HG02981 (cell line): ENCODE results near the gene WARS2.

Experiments used
- ATAC-seq: cut with Tn5 transposase; IDR thresholded peaks from one replicate; pipeline ENCODE4 v1.9.1; 2021; ENCODE audit warnings: mild to moderate bottlenecking, moderate library complexity; ENCODE audit not compliant: unreplicated experiment

The WARS2 gene

DNA sequence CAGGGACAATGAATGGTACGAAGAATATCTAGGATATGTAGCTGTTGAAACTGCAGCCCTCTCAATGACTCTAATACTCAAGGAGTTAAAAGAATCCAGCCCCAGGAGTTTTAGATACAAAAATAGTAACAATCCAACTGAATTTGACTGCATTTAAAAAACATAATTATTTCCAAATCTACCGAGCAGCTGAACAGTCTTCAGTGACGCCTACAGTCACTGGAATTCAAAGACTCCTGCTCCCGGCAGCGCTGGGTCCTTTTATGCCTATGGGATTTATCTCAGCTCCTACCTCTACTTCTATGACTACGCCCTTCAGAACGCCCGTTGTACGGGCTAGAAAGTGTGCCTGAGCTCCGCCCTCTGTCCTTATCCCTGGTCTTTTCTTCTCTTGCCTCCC lies 55.7 kb downstream of the WARS2 start:
- ATAC-seq, result no peak

DNA sequence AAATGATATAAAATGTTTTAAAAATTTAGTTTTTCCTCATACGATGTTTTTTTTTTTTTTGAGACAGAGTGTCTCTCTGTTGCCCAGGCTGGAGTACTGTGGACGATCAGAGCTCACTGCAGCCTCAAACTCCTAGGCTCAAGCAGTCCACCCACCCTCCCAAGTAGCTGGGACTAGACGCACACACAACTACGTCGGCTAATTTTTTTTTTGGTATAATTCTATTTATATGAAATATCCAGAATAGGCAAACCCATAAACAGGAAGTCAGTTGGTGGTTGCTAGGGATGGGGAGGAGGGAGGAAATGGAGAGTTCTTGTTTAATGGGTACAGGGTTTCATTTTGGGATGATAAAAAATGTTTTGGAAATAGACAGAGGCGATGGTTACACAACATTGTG lies 56.5 kb downstream of the WARS2 start:
- ATAC-seq, result no peak

DNA sequence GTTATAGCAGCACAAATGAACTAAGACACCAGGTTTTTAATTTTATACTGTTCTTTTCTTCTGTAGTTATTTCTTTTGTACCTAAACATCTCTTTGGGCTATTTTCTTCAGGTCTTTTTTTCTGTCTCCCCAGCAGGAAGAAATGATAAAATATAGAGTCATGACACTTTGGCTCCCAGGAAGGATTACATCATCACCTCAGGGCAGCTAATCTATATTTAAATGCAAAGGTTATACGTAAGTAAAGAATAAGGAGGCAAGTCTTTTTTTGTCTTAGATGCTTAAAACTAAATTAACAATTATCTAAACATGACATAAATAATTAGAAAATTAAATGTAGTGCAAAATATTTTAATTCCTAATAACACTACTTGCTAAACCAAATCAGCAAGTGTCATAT lies 57.0 kb downstream of the WARS2 start:
- no peak for ATAC-seq

DNA sequence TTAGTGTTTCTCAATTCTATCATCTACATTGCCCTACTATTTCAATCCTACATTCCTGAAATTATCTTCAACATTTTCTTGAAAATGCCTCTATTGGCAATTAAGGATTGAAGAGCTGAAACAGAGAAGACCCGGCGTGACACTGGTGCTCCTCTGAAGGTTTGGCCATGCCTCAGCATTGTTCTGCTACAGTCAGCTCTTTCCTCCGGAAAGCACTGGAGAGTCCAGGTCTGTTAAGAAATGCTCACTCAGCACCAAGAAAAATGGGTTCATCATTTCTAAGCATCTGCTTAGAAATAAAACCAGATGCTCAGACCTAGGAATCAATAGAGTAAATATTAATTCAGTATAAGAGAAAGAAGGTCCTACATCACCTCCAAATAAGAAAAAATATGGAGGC lies 58.8 kb downstream of the WARS2 start:
- no peak for ATAC-seq

DNA sequence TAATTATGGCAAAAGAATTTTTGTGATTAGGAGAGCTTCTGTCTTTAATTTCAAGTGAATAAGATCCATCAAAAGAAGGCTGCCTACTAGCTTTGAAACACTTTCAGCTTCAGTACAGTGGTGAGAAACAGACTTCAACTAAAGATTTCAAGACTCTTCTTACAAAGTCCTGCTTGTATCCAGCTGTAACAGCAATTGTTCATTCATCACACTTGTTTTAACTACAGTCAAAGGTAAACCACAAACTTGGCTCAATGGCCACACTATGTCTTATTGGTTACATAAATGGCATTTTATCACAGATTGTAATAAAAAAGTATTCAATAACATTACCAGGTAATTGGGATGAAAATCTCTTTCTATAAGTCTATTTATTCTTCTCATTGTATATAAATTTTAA lies 59.2 kb downstream of the WARS2 start:
- ATAC-seq, result no peak

DNA sequence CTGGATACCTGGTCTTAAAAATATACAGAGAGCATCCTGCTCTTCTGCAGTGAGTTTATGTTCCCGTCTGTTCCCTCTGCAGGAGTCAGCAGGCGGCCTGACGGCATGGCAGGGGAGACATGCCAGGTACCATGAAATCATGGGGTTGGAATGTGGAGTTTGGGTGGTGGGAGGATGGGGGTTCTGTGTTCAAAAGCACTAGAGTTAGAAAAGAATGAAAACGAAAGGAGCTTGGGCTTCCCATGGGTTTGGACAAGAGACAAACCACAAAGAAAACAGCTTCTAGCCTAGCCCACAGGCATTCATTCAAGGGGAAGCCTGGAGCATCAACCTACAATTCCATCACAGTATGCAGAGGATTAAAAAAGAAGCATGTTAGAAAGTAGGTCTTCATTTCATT lies 59.9 kb downstream of the WARS2 start:
- ATAC-seq, result no peak

DNA sequence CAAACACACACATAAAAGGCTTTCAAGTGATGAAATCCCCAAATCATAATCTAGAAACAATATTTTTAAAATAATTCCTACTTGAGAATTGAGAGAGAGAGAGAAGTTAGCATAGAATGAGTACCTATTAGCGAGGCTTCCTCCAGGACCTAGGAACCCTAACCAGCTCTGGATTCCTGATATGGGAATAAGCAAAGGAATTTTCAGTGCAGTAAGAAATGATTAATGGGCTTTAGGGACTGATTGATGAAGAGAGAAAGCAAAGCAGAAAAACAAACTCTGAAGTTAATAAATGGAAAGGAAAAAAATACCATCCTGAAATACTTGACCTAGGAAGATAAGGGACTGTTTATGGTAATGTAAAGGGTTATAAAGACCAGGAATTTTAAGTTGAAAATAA lies 60.6 kb downstream of the WARS2 start:
- ATAC-seq, result no peak

DNA sequence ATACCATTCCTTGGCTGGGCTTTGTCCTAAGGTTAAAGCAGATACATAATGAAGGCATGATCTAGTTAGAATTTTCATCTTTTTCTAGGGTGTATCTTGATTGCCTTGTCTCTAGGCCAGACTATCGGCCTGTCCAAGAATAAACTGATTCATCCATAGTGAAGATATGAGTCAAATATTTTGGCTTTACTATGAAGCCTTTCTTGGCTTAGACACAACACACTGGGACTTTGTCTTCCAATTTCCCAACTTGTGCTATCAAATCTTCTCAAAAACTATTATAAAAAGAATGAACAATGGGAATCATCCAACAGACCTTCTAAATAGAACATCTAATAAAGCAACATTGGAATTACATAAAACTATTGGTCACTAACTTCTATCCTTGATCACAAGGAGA lies 64.8 kb downstream of the WARS2 start:
- no peak for ATAC-seq

DNA sequence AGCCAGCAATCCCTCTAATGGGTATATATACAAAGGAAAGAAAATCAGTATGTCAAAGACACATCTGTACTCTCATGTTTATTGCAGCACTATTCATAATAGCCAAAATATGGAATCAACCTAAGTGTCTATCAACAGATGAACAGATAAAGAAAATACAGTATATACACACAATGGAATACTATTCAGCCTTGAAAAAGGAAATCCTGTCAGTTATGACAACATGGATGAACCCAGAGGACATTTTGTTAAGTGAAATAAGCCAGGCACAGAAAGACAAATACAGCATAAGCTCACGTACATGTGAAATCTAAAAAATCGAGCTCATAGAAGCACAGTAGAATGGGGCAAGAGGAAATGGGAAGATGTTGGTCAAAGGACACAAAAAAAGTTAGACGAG lies 69.1 kb downstream of the WARS2 start:
- ATAC-seq, result no peak

DNA sequence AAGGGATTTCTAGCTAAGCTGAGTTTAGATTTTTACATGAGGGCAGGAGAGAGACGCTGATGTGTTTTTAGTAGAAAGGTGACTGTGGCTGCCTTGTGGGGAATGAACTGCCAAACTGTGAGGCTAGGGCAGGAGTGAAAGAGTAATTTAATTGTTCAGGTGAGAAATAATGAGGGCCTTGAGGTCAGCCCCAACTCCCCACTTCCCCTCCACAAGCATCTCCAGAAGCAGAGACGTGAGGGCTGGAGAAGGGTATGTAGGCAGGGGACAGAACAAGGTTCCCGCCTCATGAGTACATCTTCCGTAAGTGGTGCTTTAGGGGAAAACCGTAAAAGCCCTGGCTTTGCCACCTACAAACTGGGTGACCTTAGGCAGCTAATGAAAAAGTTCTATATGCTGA lies 70.8 kb downstream of the WARS2 start:
- ATAC-seq, result no peak

DNA sequence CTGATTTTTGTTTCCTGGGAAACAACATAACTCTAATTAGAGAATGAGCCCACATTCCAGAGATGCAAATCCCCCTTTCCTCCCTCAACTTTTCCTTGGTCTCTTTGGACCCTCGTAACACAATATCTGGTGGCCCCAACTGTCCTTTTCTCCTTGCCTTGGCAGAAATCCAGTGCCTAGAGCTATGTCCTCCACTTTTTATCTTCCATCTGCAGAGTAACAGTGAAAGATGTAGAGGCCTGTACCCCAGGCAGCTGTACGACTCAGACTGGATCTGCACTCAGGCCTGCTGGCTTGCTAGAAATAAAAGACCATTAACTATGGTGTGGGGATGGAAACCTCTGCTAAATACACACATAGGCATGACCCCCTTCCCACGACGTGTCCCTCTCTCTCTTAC lies 72.0 kb downstream of the WARS2 start:
- ATAC-seq, result no peak

DNA sequence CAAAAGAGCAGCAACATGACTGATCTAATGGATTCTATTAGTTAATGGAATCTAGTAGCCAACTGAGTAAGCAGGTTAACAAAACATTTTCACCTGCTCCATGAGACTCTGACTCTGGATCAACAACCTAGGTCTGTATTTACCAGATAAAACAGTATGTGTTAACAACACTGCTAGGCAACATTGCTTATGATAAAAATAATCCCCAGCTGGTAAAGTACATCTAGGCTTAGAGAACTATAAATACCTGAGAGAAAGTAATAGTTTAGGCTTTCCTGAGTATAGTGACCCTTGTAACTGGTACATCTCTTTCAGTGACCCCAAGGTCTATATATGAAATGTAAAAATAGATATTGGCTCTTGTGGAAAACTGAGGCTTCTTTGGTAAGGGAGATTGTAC lies 78.8 kb downstream of the WARS2 start:
- no peak for ATAC-seq

DNA sequence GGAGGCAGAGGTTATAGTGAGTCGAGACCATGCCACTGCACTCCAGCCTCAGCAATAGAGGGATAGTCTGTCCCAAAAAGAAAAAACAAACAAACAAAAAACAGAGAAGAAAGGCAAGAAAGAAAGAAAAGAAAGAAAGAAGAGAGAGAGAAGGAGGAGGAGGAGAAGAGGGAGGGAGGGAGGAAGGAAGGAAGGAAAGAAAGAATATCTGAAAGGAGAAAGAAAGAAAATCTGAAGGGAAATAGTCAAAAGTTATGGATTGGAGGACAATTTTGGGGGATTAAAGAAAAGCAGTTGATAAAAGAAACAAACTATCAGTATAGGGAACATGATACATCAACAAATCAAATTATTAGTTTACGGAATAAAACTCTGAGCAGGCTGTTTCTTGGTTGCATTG lies 84.9 kb downstream of the WARS2 start:
- no peak for ATAC-seq

DNA sequence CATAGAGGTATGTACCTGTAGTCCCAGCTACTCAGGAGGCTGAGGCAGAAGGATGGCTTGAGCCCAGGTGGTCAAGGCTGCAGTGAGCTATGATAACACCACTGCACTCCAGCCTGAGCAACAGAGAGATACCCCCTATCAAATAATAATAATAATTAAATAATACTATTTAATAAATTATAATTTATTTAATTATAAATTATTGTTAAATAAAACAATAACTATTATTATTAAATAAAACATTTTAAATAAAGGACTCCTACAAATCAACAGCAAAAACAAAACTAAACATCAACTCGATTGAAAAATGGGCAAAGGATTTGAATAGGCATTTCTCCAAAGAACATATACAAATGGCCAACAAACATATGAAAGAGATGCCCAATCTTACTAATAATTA lies 86.5 kb downstream of the WARS2 start:
- no peak for ATAC-seq

DNA sequence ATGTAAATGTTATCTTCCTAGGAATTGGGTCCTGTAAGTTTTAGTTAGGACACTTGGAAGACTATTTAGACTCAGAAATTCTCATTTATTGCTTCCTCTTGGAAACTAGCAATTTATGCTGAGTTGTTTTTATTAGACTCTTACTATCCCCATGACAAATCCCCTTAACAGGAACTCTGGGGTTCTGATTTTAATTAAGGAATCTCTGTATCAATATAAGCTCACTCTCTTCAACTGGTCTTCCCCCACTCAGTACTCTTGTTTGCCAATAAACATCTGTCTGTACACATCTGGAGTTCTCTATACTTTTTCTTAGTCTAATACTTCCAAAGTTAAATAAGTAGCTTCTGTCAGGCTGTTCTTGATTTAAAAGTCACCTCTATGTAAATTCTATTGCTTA lies 88.2 kb downstream of the WARS2 start:
- ATAC-seq, result no peak

DNA sequence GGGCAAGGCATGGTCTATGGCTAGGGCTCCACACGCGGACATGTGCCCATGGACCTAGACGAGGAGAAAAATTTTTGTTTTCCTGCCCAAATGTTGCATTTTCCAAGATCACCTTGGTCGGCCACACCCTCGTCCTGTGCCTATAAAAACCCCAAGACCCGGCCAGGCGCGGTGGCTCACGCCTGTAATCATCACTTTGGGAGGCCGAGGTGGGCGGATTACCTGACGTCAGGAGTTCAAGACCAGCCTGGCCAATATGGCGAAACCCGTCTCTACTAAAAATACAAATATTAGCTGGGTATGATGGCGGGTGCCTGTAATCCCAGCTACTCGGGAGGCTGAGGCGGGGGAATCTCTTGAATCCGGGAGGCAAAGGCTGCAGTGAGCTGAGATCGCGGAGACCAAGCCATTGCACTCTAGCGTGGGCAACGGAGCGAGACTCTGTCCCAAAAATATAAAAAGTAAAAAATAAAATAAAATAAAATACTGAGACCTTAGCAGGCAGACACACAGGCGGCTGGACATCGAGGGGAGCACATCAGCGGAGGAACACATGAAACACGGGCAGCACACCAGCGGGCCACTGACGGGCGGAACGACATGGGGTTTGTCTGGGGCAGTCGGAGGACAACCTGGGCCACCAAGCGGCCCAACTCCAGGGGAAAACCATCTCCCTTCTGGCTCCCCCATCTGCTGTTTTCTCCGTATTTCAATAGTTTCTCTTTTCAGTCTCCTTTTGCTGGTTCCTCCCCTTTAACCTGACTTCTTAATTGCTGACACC lies 91.6 kb downstream of the WARS2 start:
- ATAC-seq, result no peak

DNA sequence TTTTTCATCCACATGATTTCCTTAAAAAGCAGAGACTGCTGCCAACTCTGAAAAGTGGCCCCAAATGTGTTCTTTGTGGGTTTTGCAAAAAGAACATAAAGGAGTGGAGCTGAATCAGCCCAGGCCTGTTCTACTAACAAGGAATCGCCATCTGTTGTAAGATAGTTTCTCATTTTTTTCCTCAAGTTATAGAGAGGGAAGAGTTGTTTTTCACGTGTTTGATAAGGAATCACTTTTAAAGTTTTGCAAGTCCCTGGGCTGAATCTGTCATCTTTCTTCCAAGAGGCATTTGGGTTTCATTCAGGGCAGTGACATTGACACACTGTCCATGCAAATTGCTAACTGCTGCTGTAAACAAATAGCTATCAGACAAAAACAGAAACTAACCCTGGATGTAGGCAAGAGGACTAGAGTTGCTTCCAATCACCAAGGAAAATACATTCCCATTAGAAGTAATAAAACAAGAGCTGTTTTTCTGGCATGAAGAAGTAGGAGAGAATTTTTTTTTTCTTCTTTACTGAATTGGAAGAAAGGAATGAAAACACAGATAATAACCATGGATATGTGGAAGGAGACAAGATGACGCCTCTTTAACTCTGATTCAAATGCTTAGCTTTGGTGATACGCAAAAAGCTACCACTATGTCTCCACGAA lies 93.5 kb downstream of the WARS2 start:
- ATAC-seq, result no peak

DNA sequence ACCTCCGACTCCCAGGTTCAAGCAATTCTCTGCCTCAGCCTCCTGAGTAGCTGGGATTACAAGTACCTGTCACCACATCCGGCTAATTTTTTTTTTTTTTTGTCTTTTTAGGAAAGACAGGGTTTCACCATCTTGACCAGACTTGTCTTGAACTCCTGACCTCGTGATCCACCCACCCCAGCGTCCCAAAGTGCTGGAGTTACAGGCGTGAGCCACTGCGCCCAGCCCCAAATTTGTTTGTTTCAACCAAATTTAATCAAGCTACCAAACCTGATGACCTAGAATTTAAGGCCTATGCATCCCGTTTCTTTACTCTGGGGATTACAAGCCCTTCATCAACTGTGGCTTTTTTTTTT lies 94.0 kb downstream of the WARS2 start:
- ATAC-seq, result no peak

DNA sequence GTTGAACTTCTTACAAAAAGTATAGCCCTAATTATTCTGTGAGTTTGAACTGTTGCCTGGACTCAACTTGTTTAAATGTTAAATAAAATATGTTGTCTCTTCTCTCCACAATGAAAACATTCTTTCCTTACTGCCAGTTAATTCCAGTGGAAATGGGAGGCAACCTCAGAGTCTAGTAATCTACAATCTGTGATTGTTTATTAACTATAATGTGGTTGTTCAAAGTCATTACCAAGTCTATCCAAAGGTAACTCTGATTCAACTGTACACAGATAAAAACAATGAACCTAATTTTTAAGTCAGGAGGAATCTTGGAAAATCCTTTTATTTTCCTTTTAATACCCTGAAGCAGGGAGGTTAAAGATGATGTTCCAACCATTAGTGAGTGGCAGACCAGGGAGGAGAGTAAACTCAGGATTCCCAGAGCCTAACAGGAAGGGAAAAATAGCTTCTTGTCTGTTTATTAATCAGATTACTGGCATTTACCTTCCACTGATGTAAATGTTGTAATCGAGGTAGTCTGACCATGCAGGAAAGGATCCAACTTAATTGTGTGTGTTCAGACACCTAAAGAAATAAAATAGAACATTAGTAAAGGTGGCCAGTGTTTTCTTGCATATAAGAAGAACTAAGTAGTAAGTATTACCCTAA lies 95.2 kb downstream of the WARS2 start:
- ATAC-seq, result no peak

DNA sequence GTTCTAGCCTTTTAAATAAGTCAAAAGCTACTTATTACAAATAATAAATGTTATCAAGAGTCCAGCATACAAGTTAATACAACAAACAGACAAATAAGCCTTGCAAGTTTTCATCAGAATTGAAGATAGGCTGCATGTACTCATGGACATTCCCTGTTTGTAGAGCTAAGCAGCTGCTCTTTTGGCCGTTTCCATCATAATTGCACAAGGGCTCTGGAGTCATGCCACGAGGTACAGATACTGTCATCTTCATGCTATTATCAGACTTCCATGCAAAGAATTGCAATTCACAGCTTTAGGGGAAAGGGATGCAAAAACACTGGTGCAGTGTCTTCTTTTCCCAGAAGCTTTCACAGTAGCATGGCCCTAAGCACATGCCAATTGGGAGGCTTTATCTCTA lies 99.5 kb downstream of the WARS2 start:
- ATAC-seq, result no peak

DNA sequence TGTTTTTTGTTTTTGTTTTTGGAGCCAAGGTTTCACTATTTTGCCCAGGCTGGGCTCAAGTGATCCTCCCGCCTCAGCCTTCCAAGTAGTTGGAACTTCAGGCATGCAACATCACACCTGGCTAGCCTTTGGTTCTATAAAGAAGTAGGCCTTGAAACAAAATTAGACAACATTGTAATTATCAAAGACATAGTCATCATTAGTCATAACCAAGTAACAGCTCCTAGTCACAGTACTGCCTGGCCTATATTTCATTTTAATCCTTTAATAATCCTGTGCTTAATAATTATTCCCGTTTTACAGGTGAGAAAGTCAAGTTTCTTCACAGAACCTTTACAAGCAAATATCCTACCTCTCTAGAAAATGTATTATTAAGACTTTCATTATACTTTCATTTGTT lies 100.0 kb downstream of the WARS2 start:
- ATAC-seq, result no peak

DNA sequence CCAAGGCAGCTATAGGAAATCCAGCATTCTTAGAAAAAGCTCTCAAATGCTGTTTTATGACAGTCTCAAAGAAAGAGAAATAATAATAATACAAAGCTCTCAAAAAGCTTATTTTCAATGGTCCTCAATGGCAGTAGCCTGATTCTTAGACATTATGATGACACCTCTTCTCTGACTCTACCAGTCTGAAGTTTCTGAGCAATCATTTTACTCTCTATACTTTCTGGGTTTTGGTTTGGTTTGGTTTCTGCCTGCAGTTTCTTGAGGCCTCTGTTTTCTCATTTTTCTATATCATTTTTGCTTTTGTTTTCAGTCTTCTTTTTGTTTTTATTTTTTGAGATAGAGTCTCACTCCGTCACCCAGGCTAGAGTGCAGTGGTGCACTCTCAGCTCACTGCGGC lies 102.1 kb downstream of the WARS2 start:
- no peak for ATAC-seq
